ENCODE results near the gene DPP10.

- TF ChIP-seq NFXL1 (IDR thresholded peaks at IDR 0.05; ENCODE audit: borderline replicate concordance) (no peak), EP300 (IDR thresholded peaks at IDR 0.05; ENCODE audit: borderline replicate concordance in 1 of 2, control insufficient read depth in 1 of 2, low read depth in 2 of 2, low read length in 2 of 2) (no peak), CHD2 (IDR thresholded peaks at IDR 0.05; ENCODE audit: borderline replicate concordance, low read depth, low read length) (no peak), YY1 (IDR thresholded peaks at IDR 0.05; ENCODE audit: low read depth, low read length) (no peak), CTCF (IDR thresholded peaks at IDR 0.05 in 2 of 3, conservative IDR thresholded peaks at IDR 0.05 in 1 of 3; ENCODE audit: control insufficient read depth in 2 of 3, extremely low read depth in 1 of 3, insufficient read depth in 1 of 3, low read depth in 3 of 3, low read length in 3 of 3) (no peak)
Observed at GRCh38 chr2:114651933-114652332, 209.5 kb downstream of the DPP10 start.

Measured in GM12878 (cell line).